ENCODE data around the gene UQCRFS1. TPM values are rescaled to one million over a fixed set of nuclear protein-coding genes. Genes with fewer than 3 reads are reported as not detected.

Gene UQCRFS1
- total RNA-seq (10 to 100 TPM; 14.1 to 19.6 TPM), polyA plus RNA-seq (10 to 100 TPM; 22.6 to 33.3 TPM)
- long read RNA-seq, donor 1, transcript UQCRFS1-201 (2 exons, 3,475 nt), result major isoform, 170 of 174 reads
- long read RNA-seq, donor 1, partial matches to known transcripts, result 0 of 174 reads
- long read RNA-seq, donor 1, other reads (novel, unspliced or antisense), result 4 of 174 reads
- long read RNA-seq, donor 2, transcript UQCRFS1-201 (2 exons, 3,475 nt), result major isoform, 56 of 56 reads
- long read RNA-seq, donor 2, partial matches to known transcripts, result 0 of 56 reads
- long read RNA-seq, donor 2, other reads (novel, unspliced or antisense), result 0 of 56 reads

DNA sequence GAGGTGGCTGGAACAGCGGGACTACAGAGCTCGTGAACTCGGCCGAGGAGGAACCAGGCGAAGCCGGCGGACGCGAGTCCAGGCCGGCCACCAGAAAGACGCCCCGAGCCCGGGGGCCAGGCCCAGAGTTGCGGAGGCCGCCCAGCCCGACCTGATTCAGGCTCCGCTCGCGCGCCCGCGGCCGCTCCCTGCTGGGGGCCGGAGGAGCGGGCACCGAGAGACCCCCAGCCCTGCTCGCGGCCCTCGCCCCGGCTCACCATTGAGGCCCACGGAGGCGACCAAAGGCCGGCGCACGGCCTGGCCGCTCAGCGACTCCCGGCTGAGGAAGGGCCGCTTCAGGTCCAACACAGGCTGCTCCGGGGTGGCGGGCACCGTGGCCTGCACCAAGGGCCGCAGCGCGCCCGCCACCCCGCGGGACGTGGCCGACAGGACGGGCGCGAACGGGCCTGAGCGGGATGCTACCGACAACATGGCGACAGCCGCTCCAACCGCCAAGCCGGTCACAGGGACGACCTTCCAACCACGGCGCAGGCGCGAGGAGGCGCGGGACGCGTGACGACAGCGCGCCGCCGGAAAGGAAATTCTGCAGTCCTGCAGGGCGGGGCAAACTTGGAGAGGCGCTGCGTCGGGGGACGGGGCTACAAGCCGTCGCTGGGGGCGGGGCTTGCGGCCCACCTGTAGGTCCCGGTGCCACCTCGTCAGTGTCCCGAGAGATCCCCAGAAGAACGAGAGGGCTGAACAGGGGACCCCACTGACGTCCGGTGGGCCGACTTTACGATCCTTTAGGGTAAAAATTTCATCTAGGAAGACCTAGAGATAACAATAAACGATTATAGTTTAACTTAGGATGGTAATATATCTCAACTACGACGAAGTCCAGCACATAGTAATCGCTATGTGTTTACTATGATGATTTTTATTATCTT lies at the start of gene UQCRFS1:
Gene UQCRFS1, minus strand, starts transcription at position 504 of the 926 bp plus-strand sequence. Its CDS starts 33 bp downstream, at position 471.
- peak; percentile 97 to 98 for DNase-seq
- no peaks in the 10 kb centered on the region for H3K27me3 ChIP-seq (ENCODE audit: control insufficient read depth in 1 of 2, insufficient read depth in 2 of 2, low read length in 1 of 2)
- H3K4me1 ChIP-seq (ENCODE audit: control insufficient read depth in 1 of 2, insufficient read depth in 2 of 2, low read length in 2 of 2), result peaks cover 0 to 5% of the 10 kb centered on the region in 2 donors
- H3K36me3 ChIP-seq (ENCODE audit: control insufficient read depth in 1 of 2, insufficient read depth in 2 of 2, low read length in 1 of 2), result no peaks in the 10 kb centered on the region
- H3K4me3 ChIP-seq (ENCODE audit: low read length in 2 of 2), result peak within 1 kb of the TSS; percentile 78 to 92
- intact Hi-C loops (cut with DNase I), result no loop called here
- peak; percentile 99 for ATAC-seq (ENCODE audit: low FRiP score)
- peak within 1 kb of the TSS; percentile 9 to 83 for H3K27ac ChIP-seq (ENCODE audit: low read depth in 1 of 2, low read length in 2 of 2)
- H3K9me3 ChIP-seq (ENCODE audit: control insufficient read depth, low read length), result no peaks in the 10 kb centered on the region
- WGBS, 2 donors, result 0 to 1% methylated on average over 64 to 92 of the region's 95 CpGs

DNA sequence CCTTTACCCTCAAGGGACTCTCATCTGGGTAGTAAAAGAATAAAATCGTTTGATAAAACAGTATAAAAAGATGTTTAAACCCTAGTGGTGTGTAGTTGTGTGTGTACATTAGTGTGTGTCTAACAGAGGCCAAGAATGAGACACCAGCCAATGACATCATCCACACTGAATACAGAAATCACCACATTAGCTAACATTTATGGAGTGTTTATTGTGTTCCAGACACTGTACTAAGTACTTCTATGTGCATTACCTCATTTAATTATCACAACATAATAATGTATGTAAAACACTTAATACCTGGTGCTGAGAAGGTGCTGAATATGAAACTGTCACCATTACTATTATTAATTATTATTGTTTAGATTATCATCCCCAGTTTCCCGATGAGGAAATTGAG lies 49.1 kb upstream of the UQCRFS1 start:
- Histone ChIP-seq H3K27ac (ENCODE audit: low read depth in 1 of 2, low read length in 2 of 2) (no peak overlapping the region), H3K36me3 (ENCODE audit: control insufficient read depth in 1 of 2, insufficient read depth in 2 of 2, low read length in 1 of 2) (no peaks in the 10 kb centered on the region), H3K27me3 (ENCODE audit: control insufficient read depth in 1 of 2, insufficient read depth in 2 of 2, low read length in 1 of 2) (no peaks in the 10 kb centered on the region), H3K4me3 (ENCODE audit: low read length in 2 of 2) (no peak overlapping the region), H3K4me1 (ENCODE audit: control insufficient read depth in 1 of 2, insufficient read depth in 2 of 2, low read length in 2 of 2) (no peaks in the 10 kb centered on the region), H3K9me3 (ENCODE audit: control insufficient read depth, low read length) (no peaks in the 10 kb centered on the region)
- 60% methylated on average over 2 of the region's 2 CpGs for WGBS, 2 donors
- DNase-seq, result no peak
- intact Hi-C loops (cut with DNase I), result loop anchor here in 1 of 2 donors (10.0 kb wide), 1 partner anchor 527 kb away; no protein-coding TSS in a partner anchor
- ATAC-seq (ENCODE audit: low FRiP score), result no peak

- no peak for ATAC-seq (ENCODE audit: low FRiP score)
- no peak overlapping the region for H3K4me3 ChIP-seq (ENCODE audit: low read length in 2 of 2)
- no peaks in the 10 kb centered on the region for H3K36me3 ChIP-seq (ENCODE audit: control insufficient read depth in 1 of 2, insufficient read depth in 2 of 2, low read length in 1 of 2)
- DNase-seq, result no peak
- 74% methylated on average over 5 of the region's 5 CpGs for WGBS, 2 donors
- no peaks in the 10 kb centered on the region for H3K9me3 ChIP-seq (ENCODE audit: control insufficient read depth, low read length)
- H3K27ac ChIP-seq (ENCODE audit: low read depth in 1 of 2, low read length in 2 of 2), result no peak overlapping the region
- intact Hi-C loops (cut with DNase I), result loop anchor here in 1 of 2 donors (10.0 kb wide), 1 partner anchor 526 kb away; no protein-coding TSS in a partner anchor
- H3K4me1 ChIP-seq (ENCODE audit: control insufficient read depth in 1 of 2, insufficient read depth in 2 of 2, low read length in 2 of 2), result no peaks in the 10 kb centered on the region
- no peaks in the 10 kb centered on the region for H3K27me3 ChIP-seq (ENCODE audit: control insufficient read depth in 1 of 2, insufficient read depth in 2 of 2, low read length in 1 of 2)
These were observed 47.7 kb upstream of the UQCRFS1 start for GRCh38 chr19:29260477-29261317.

GRCh38 chr19:29259867-29260281 lies 46.9 kb upstream of the UQCRFS1 start:
- no peak overlapping the region for H3K27ac ChIP-seq (ENCODE audit: low read depth in 1 of 2, low read length in 2 of 2)
- DNase-seq, result no peak
- H3K36me3 ChIP-seq (ENCODE audit: control insufficient read depth in 1 of 2, insufficient read depth in 2 of 2, low read length in 1 of 2), result no peaks in the 10 kb centered on the region
- no peaks in the 10 kb centered on the region for H3K4me1 ChIP-seq (ENCODE audit: control insufficient read depth in 1 of 2, insufficient read depth in 2 of 2, low read length in 2 of 2)
- intact Hi-C loops (cut with DNase I), result loop anchor here in 1 of 2 donors (10.0 kb wide), 1 partner anchor 525 kb away; no protein-coding TSS in a partner anchor
- H3K4me3 ChIP-seq (ENCODE audit: low read length in 2 of 2), result no peak overlapping the region
- no peak for ATAC-seq (ENCODE audit: low FRiP score)
- 14 to 20% methylated on average over 6 of the region's 6 CpGs for WGBS, 2 donors
- H3K27me3 ChIP-seq (ENCODE audit: control insufficient read depth in 1 of 2, insufficient read depth in 2 of 2, low read length in 1 of 2), result no peaks in the 10 kb centered on the region
- H3K9me3 ChIP-seq (ENCODE audit: control insufficient read depth, low read length), result no peaks in the 10 kb centered on the region

- 66 to 69% methylated on average over 3 of the region's 3 CpGs for WGBS, 2 donors
- no peaks in the 10 kb centered on the region for H3K27me3 ChIP-seq (ENCODE audit: control insufficient read depth in 1 of 2, insufficient read depth in 2 of 2, low read length in 1 of 2)
- intact Hi-C loops (cut with DNase I), result no loop called here
- H3K4me1 ChIP-seq (ENCODE audit: control insufficient read depth in 1 of 2, insufficient read depth in 2 of 2, low read length in 2 of 2), result no peaks in the 10 kb centered on the region
- H3K27ac ChIP-seq (ENCODE audit: low read depth in 1 of 2, low read length in 2 of 2), result no peak overlapping the region
- H3K36me3 ChIP-seq (ENCODE audit: control insufficient read depth in 1 of 2, insufficient read depth in 2 of 2, low read length in 1 of 2), result no peaks in the 10 kb centered on the region
- H3K9me3 ChIP-seq (ENCODE audit: control insufficient read depth, low read length), result no peaks in the 10 kb centered on the region
- no peak overlapping the region for H3K4me3 ChIP-seq (ENCODE audit: low read length in 2 of 2)
- DNase-seq, result no peak
- ATAC-seq (ENCODE audit: low FRiP score), result no peak
These were observed 46.2 kb upstream of the UQCRFS1 start for GRCh38 chr19:29259153-29259552.

DNA sequence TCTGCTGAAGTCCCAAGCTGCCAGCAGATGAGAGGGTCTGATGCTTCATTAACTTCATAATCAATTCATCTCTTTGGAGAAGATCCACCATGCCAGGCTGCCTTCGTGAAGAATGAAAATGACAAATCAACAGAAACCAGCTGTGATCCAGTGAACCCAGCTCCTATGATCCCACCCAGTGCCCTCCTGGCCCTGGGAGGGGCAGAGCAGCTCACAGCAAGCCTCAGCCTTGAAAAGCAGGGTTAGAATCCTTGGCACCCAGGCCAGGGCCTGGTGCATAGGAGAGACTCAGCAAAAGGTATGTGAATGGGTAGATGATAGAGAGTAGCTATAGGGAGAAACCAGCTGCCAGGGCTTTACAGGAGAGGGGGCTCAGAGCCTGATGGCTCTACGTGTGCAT lies 43.6 kb upstream of the UQCRFS1 start:
- Histone ChIP-seq H3K4me1 (ENCODE audit: control insufficient read depth in 1 of 2, insufficient read depth in 2 of 2, low read length in 2 of 2) (no peaks in the 10 kb centered on the region), H3K4me3 (ENCODE audit: low read length in 2 of 2) (no peak overlapping the region)

GRCh38 chr19:29255912-29256311 lies 43.0 kb upstream of the UQCRFS1 start:
- no peak overlapping the region for H3K4me3 ChIP-seq (ENCODE audit: low read length in 2 of 2)
- no peak for ATAC-seq (ENCODE audit: low FRiP score)
- DNase-seq, result no peak
- H3K36me3 ChIP-seq (ENCODE audit: control insufficient read depth in 1 of 2, insufficient read depth in 2 of 2, low read length in 1 of 2), result no peaks in the 10 kb centered on the region
- intact Hi-C loops (cut with DNase I), result no loop called here
- H3K27me3 ChIP-seq (ENCODE audit: control insufficient read depth in 1 of 2, insufficient read depth in 2 of 2, low read length in 1 of 2), result no peaks in the 10 kb centered on the region
- WGBS, 2 donors, result 89 to 91% methylated on average over 8 of the region's 8 CpGs
- H3K9me3 ChIP-seq (ENCODE audit: control insufficient read depth, low read length), result no peaks in the 10 kb centered on the region
- H3K4me1 ChIP-seq (ENCODE audit: control insufficient read depth in 1 of 2, insufficient read depth in 2 of 2, low read length in 2 of 2), result no peaks in the 10 kb centered on the region
- H3K27ac ChIP-seq (ENCODE audit: low read depth in 1 of 2, low read length in 2 of 2), result no peak overlapping the region

More for the DNA sequence above, 43.6 kb upstream of the UQCRFS1 start:
- ATAC-seq (ENCODE audit: low FRiP score), result no peak
- H3K27ac ChIP-seq (ENCODE audit: low read depth in 1 of 2, low read length in 2 of 2), result no peak overlapping the region
- H3K9me3 ChIP-seq (ENCODE audit: control insufficient read depth, low read length), result no peaks in the 10 kb centered on the region
- no peak for DNase-seq
- no peaks in the 10 kb centered on the region for H3K27me3 ChIP-seq (ENCODE audit: control insufficient read depth in 1 of 2, insufficient read depth in 2 of 2, low read length in 1 of 2)
- H3K36me3 ChIP-seq (ENCODE audit: control insufficient read depth in 1 of 2, insufficient read depth in 2 of 2, low read length in 1 of 2), result no peaks in the 10 kb centered on the region
- intact Hi-C loops (cut with DNase I), result no loop called here
- WGBS, 2 donors, result 27 to 42% methylated on average over 2 of the region's 2 CpGs

DNA sequence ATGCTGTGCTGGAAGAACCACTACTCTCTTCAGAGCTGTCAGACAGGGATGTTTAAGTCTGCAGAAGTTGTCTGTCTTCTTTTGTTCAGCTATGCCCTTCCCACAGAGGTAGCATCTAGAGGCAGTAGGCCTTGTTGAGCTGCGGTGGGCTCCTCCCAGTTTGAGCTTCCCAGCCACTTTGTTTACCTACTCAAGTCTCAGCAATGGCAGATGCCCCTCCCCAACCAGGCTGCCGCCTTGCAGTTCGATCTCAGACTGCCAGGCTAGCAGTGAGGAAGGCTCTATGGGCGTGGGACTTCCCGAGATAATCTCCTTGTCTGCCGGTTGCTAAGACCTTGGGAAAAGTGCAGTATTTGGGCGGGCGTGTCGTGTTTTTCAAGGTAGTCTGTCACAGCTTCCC lies 42.1 kb upstream of the UQCRFS1 start:
- H3K27ac ChIP-seq (ENCODE audit: low read depth in 1 of 2, low read length in 2 of 2), result no peak overlapping the region
- H3K27me3 ChIP-seq (ENCODE audit: control insufficient read depth in 1 of 2, insufficient read depth in 2 of 2, low read length in 1 of 2), result no peaks in the 10 kb centered on the region
- no peaks in the 10 kb centered on the region for H3K36me3 ChIP-seq (ENCODE audit: control insufficient read depth in 1 of 2, insufficient read depth in 2 of 2, low read length in 1 of 2)
- 84 to 90% methylated on average over 9 of the region's 9 CpGs for WGBS, 2 donors
- H3K4me1 ChIP-seq (ENCODE audit: control insufficient read depth in 1 of 2, insufficient read depth in 2 of 2, low read length in 2 of 2), result no peaks in the 10 kb centered on the region
- DNase-seq (no peak), ATAC-seq (ENCODE audit: low FRiP score) (no peak)
- intact Hi-C loops (cut with DNase I), result no loop called here
- no peaks in the 10 kb centered on the region for H3K9me3 ChIP-seq (ENCODE audit: control insufficient read depth, low read length)
- H3K4me3 ChIP-seq (ENCODE audit: low read length in 2 of 2), result no peak overlapping the region
